ENCODE data around the gene FAM186B. TPM values are rescaled to one million over a fixed set of nuclear protein-coding genes. Genes with fewer than 3 reads are reported as not detected.

FAM186B gene
- total and polyA plus RNA-seq, 2 of the 13 experiments (the other 11 are each of a cell fraction or from before 2014, with no cell fraction given), result 0.07 to 0.20 TPM

- no peak for TF ChIP-seq GMEB2 (CRISPR knock-in tag; IDR thresholded peaks at IDR 0.05; ENCODE audit: low read depth)
Observed at GRCh38 chr12:49635036-49635435, 29.6 kb upstream of the FAM186B start (continued).

GRCh38 chr12:49633703-49634345, 28.4 kb upstream of the FAM186B start:
- intact Hi-C loops (cut with micrococcal nuclease; ENCODE audit: unreplicated experiment), result no loop called here
- Histone ChIP-seq H4K20me1 (ENCODE audit: insufficient read depth, low read length) (no peaks in the 10 kb centered on the region), H3K36me3 (replicated peaks in 1 of 2; ENCODE audit: control insufficient read depth in 1 of 2, insufficient read depth in 2 of 2, low read length in 2 of 2) (no peaks in the 10 kb centered on the region), H3K79me2 (ENCODE audit: insufficient read depth, low read length) (no peaks in the 10 kb centered on the region), H3K27ac (ENCODE audit: extremely low read length, insufficient read depth, low read length) (no peak overlapping the region), H3K4me1 (ENCODE audit: insufficient read depth, low read length) (peaks cover 23% of the 10 kb centered on the region), H3K27me3 (ENCODE audit: control insufficient read depth in 1 of 2, insufficient read depth in 2 of 2, low read length in 2 of 2) (no peaks in the 10 kb centered on the region), H3K4me2 (ENCODE audit: low read depth, low read length) (no peak overlapping the region), H3K4me3 (replicated peaks in 1 of 3; ENCODE audit: insufficient read depth in 1 of 3, low read depth in 2 of 3, low read length in 3 of 3) (no peak overlapping the region), H3K9me3 (ENCODE audit: low read length) (no peaks in the 10 kb centered on the region), H3K9ac (ENCODE audit: insufficient read depth, low read depth, low read length) (no peak overlapping the region), H2AFZ (ENCODE audit: low read length) (no peak overlapping the region)
- ChIA-PET CTCF (ENCODE audit: low intra/inter-chr PET ratio, low total read pairs) (no interaction called here), POLR2A (no interaction called here)
- FAIRE-seq (no peak), ATAC-seq (no peak), DNase-seq (ENCODE audit: low spot score) (no peak)
- in situ Hi-C loops (cut with HindIII; ENCODE audit: extremely low pct_ligation_motif_present, low pct_unique_long_range_greater_than_20kb), result no loop called here
- BruUV-seq (replicated peaks), result no TSS peak
- TF ChIP-seq SMAD3 (CRISPR knock-in tag; IDR thresholded peaks at IDR 0.05), result no peak
- TF ChIP-seq ZNF569 (CRISPR knock-in tag; IDR thresholded peaks at IDR 0.05; ENCODE audit: borderline replicate concordance), result no peak
- TF ChIP-seq MXD3 (CRISPR knock-in tag; IDR thresholded peaks at IDR 0.05), result no peak
- TF ChIP-seq ZBTB37 (CRISPR knock-in tag; IDR thresholded peaks at IDR 0.05), result no peak
- TF ChIP-seq ESRRA (CRISPR knock-in tag; IDR thresholded peaks at IDR 0.05; ENCODE audit: low read depth), result no peak
- TF ChIP-seq HNRNPK (IDR thresholded peaks at IDR 0.05; ENCODE audit: low read depth, low read length, poor library complexity, severe bottlenecking), result no peak
- no peak for TF ChIP-seq REPIN1 (CRISPR knock-in tag; IDR thresholded peaks at IDR 0.05; ENCODE audit: borderline replicate concordance, low read depth)
- TF ChIP-seq ZNF510 (CRISPR knock-in tag; IDR thresholded peaks at IDR 0.05; ENCODE audit: low read depth), result no peak
- no peak for TF ChIP-seq PRPF4 (IDR thresholded peaks at IDR 0.05; ENCODE audit: low read depth, low read length, poor library complexity, severe bottlenecking)
- TF ChIP-seq ZBTB49 (CRISPR knock-in tag; IDR thresholded peaks at IDR 0.05; ENCODE audit: borderline replicate concordance), result no peak
- TF ChIP-seq ZNF800 (CRISPR knock-in tag; IDR thresholded peaks at IDR 0.05), result no peak
- no peak for TF ChIP-seq ZNF333 (CRISPR knock-in tag; IDR thresholded peaks at IDR 0.05; ENCODE audit: borderline replicate concordance)
- no peak for TF ChIP-seq ZSCAN30 (CRISPR knock-in tag; IDR thresholded peaks at IDR 0.05)
- no peak for TF ChIP-seq FOXK2 (IDR thresholded peaks at IDR 0.05)
- 100% methylated on average over 2 of the region's 2 CpGs for WGBS (ENCODE audit: low lambda C conversion rate)
